Globus pallidus (tissue), 1 donor: ENCODE measurements around the gene SLC5A2.

Experiments
- DNase-seq: peaks from one replicate; pipeline ENCODE4 v3.0.0-alpha.2; 2015; ENCODE audit warnings: low spot score

The SLC5A2 gene

DNA sequence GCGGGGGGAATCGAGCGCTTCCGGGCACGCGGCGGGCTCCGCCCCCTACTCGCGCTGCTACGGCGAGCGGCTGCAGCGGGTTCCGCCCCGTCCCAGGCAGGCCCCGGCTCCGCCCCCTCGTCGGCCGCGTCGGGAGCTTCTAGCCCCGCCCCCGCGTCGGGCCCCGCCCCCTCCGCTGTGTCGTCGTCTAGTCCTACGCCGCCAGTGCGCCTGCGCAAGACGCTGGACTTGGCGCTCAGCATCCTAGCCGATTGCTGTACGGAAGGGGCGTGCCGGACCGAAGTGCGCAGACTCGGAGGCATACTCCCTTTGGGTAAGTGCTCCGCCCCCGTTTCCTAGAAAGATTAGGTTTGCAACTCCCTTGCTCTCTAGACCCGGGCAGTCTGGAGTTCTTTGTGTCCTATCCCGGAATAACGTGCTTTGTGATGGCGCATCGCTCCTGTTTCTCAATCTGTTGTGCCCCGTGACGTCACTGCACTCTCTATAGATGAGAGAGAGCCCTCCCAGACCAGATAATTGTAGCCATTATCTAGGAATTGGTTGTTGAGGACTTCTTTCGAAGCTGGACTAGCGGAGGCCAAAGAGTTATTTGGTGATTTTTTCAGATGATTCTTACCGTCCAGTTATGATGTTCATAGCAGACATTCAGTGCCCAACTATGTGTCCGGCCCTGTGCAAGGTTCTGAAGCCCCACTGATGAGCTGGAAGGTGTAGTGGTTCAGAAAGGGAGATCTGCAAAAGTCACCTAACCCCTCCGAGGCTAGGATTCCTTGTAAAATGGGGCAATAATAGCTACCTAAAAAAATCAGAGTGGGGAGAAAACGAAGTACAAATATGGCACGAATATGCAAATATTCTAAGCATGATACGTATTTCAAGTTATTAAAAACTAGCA, 23.0 kb upstream of the SLC5A2 start:
- peak; percentile 100 for DNase-seq

DNA sequence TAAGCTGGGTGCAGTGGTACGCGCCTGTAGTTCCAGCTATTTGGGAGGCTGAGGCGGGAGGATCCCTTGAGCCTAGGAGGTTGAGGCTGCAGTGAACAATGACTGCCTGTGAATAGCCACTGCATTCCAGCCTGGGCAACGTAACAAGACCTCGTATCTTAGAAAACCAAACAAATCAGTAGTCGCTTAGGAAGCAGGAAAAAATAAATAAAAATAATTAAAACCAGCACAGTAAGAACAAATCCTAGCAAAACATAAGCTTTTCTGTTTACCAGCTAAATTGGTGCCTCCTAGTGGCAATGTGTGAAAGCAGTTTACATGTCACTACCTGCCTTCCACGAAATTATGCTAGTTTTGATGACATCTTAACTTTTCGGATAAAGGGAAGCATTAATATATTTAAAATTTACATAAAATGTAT, 22.3 kb upstream of the SLC5A2 start:
- DNase-seq = peak; percentile 30

DNA sequence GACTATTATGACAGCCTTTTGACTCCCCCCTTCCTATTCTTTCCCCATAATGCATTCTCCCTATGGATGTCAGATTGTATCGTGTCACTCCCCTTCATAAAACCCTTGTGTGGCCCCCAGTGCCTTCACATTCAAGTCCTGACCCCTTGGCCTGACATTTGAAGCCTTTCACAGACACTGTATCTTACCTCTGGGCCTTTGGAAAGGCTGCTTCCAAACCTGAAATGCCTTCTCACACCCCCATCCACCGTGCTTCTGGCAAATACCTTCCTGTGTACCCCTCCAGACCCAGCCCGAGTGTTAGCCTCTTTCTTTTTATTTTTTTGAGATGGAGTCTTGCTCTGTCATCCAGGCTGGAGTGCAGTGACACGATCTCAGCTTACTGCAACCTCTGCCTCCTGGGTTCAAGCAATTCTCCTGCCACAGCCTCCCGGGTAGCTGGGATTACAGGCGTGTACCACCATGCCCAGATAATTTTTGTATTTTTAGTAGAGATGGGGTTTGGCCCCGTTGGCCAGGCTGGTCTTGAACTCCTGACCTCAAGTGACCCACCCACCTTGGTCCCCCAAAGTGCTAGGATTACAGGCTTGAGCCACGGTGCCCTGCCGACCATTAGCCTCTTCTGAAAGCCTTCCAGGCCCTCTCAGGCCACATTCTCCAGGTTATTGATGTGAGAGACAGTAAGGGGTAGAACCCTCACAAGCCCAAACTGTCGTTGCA, 21.6 kb upstream of the SLC5A2 start:
- no peak for DNase-seq

DNA sequence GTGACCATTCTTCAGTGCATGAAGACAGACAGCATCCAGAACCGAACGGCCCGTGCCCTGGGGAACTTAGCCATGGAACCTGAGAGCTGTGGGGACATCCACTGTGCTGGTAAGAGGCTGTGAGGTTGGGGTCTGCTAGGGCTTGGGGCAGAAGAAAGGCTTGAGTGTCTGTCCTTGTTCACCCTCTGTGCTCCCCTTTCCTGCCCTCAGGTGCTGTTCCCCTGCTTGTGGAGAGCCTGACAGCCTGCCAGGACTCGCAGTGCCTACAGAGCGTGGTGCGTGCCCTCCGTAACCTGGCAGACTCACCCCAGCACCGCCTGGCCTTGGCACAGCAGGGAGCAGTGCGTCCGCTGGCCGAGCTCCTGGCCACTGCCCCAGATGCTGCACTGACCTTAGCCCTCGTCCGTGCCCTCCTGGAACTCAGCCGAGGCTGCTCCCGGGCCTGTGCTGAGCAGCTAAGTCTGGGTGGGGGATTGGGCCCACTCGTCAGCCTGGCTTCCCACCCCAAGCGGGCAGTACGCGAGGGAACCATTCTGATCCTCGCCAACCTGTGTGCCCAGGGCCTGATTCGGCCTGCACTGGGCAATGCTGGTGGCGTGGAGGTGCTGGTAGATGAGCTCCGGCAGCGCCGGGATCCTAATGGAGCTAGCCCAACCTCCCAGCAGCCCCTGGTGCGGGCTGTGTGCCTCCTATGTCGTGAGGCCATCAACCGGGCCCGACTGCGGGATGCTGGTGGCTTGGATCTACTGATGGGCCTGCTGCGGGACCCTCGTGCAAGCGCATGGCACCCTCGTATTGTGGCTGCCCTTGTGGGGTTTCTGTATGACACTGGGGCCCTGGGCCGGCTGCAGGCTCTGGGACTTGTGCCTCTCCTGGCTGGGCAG, 20.8 kb upstream of the SLC5A2 start:
- DNase-seq = no peak

DNA sequence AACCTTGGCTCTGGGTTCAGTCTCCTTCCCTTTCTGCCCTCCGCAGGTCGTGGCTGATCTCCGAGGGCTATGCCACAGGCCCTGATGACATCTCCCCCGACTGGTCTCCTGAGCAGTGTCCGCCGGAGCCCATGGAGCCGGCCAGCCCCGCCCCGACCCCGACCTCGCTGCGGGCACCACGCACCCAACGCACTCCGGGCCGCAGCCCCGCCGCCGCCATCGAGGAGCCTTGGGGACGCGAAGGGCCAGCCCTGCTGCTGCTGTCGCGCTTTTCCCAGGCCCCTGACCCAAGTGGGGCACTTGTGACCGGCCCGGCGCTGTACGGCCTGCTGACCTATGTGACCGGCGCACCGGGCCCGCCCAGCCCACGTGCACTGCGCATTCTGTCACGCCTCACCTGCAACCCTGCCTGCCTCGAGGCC, 18.6 kb upstream of the SLC5A2 start:
- no peak for DNase-seq

DNA sequence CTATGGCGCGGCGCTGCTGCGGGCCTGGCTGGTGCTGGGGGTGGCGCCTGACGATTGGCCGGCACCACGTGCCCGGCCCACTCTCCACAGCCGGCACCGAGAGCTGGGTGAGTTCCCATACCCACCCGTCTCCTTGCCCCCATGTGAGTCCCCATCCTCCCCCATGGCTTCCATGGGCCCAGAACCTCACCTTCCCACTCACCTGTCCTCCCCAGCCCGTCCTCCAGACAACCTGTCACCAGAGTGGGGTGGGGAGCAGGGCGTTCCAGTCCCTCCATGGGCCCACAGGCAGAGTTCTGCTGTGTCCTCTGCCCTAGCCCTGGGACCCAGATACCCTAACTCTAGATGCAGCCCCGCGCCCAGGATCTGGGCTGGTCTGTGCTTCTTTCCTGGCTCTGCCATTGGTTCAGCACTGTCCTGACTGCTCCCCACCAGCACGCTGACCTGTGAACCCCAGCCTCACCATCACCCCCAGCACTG, 18.1 kb upstream of the SLC5A2 start:
- DNase-seq = no peak

DNA sequence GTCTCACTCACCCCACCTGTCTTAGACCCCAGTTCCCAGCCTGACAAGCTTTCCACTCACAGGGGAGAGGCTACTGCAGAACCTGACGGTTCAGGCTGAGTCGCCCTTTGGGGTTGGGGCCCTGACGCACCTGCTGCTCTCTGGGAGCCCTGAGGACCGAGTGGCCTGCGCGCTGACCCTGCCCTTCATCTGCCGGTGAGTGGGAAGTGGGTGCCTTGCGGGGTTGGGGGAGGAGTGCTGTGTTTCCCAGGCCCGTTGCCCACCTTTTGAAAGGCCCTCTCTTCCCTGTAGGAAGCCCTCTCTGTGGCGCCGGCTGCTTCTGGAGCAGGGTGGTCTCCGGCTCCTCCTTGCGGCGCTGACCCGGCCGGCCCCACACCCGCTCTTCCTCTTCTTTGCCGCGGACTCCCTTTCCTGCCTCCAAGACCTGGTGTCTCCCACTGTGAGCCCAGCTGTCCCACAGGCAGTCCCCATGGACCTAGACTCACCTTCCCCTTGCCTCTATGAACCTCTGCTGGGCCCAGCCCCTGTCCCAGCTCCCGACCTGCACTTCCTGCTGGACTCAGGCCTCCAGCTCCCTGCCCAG, 17.0 kb upstream of the SLC5A2 start:
- no peak for DNase-seq

DNA sequence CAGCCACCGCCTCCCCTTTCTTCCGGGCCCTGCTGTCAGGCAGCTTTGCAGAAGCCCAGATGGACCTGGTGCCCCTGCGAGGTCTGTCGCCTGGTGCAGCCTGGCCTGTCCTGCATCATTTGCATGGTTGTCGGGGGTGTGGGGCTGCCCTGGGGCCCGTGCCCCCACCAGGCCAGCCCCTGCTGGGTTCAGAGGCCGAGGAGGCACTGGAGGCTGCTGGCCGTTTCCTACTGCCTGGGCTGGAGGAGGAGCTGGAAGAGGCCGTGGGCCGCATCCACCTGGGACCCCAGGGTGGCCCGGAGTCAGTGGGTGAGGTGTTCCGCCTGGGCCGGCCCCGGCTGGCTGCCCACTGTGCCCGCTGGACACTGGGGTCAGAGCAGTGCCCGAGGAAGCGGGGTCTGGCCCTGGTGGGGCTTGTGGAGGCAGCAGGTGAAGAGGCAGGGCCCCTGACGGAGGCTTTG, 16.5 kb upstream of the SLC5A2 start:
- no peak for DNase-seq

DNA sequence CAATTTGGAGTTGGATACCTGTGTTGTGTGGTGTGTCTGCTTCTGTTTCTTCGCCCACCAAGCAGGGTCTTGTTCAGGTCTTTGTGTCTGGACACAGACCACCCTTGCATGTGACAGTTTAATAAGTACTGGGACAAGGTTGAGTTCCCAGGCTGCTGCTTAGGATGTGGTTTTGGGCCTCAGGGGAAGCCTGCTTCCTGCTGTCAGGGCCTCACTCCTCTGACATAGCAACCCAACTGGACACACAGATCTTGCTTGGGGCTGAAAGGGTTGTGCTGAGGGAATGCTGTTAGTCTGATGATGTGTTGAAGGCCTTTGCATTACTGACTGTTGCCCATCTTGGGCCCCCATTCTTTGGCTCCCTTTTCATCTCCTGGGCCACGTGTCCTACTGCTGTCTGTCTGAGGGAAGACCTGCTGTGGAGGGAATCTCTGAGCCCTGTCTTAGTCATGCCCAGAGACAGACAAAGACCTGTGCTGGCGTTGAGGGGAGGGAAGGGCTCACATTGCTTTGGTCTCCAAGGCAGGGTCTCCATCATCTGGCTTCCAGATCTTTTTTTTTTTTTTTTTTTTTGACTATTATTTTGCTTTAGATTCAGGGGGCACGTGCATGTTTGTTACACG, 15.7 kb upstream of the SLC5A2 start:
- DNase-seq = no peak

DNA sequence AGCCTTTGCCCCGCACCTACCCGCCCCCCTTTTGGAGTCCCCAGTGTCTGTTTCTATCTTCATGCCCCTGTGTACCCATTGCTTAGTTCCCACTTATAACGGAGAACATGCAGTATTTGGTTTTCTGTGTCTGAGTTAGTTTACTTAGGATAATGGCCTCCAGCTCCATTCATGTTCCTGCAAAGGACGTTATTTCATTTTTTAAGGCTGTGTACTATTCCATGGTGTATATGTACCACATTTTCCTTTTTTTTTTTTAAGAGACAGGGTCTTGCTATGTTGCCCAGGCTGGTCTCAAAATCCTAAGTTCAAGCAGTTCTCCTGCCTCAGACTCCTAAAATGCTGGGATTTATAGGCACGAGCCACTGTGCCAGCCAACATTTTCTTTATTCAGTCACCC, 15.1 kb upstream of the SLC5A2 start:
- no peak for DNase-seq

DNA sequence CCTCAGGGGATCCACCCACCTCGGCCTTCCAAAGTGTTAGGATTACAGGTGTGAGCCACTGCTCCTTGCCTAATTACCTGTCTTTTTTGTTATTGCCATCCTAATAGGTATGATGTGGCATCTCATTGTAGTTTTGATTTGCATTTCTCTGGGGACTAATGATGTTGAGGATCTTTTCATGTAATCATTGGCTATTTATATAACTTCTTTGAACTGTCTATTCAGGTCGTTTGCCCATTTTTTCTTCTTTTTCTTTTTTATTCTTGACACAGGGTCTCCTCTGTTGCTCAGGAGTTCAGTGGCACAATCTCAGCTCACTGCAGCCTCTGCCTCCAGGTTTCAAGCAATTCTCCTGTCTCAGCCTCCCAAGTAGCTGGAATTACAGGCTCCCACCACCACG, 12.3 kb upstream of the SLC5A2 start:
- DNase-seq = no peak

DNA sequence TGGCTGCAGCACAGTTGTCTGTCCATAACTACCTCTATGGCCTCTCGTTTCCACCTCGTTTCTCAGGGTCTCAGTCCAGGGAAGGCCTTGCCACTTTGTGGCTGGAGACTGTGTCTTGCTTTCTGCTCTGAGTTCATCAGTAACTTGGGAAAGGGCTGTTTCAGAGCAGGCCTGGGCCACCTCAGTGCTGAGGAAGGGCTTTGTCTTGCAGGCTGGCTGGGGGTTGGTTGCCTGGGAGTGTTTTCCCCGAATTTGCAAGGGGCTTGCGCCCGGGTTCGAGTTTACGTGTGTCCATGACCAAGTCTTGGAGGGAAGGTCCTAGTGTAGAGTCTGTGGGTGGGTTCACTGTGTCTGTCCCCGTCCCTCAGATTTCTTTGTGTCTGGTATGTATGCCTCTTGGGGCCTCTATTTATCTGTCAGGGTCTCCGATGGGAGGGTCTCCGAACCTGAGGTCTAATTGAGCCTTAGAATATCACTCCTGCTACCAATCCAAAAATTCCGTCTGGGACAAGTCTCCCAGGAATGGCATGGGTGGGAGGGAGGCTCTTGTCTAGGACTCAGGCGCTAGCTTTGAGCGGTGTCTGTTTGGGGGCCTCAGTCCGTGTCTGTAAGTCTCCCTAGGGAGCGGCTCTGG, 11.6 kb upstream of the SLC5A2 start:
- DNase-seq = no peak

DNA sequence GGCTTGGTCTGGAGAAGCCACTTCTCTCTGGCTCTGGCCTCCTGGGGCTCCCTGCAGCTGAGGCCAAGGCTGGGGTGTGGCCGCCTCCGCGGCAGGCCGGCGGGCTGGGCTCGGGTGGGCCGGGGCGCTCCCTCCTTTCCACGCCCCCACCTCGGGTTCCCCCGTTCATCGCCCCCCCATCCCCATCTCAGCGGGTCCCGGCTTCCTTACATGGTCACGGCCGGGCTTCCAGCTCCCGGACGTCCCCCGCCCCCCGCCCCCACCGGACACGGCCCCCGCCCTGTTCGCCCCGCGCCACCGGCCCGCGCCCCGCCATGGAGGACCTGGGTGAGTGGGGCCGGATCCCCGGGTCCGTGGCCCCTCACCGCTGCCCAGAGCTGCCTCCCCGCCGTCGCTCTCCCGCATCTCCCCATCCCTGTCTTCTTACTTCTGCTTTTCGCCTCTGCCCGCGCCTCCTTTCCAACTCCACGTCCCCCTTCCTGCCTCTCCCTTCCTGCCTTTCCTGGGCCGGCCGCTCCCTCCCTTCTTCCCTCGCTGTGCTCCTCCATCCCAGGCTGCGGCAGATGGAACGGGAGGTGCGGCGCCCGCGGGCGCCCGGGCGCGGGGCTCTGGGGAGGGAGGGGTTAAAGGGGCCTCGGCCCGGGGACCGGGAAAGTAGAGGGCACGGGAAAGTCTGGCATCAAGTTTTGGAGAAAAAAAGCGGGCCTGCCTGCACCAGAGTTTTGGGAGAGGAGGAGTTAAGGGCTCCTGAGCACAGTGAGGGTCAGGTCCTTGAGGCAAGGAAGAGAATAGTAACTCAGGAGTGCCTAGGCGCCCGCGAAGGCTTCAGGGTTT, 10.8 kb upstream of the SLC5A2 start, which contains the start of gene TGFB1I1:
Gene TGFB1I1, plus strand, starts transcription at position 278 of the 834 bp plus-strand sequence. Its CDS starts 37 bp downstream, at position 315.
- DNase-seq = no peak

DNA sequence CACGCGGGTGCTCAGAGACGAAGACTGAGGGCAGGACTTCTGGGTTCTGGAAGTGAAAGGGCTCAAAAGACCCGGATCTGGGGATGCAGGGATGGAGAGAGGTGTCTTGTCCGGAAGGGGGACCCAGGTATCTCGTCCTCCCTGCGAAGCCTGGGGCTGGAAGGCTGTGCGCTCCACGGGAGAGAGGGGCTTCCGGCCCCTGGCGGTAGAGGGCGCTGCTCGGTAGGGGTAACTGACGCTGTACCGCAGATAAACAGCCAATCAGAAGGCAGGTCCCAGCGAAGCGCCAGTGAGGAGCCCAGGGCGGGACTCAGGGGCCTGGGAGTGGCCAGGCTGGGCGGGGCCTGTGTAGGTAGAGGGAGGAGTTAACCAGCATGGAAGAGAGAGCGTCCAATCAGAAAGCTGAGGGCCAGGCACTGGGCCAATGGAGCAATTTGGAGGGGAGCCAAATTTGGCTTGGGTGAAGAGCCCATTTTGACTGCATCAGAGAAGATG, 10.2 kb upstream of the SLC5A2 start:
- no peak for DNase-seq

DNA sequence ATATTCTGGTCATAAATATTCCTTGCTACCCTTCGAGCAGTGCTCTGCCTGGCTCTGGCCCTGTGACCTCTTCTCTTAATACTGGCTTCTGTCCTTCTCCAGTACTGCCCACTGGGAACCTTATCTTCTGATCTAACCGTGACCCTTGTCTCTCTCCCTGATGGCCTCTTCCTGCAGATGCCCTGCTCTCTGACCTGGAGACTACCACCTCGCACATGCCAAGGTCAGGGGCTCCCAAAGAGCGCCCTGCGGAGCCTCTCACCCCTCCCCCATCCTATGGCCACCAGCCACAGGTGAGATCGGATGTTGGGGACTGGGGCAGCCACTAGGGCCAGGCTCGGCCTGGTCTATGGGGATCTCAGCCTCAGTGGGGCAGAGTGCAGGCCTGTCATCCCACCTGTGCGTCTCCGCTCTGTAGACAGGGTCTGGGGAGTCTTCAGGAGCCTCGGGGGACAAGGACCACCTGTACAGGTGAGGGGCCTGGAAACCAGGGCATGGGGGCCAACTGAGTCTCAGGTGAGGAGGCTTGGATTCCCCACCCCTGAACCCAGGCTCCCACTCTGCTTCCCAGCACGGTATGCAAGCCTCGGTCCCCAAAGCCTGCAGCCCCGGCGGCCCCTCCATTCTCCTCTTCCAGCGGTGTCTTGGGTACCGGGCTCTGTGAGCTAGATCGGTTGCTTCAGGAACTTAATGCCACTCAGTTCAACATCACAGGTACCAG, 9.5 kb upstream of the SLC5A2 start:
- DNase-seq = no peak

DNA sequence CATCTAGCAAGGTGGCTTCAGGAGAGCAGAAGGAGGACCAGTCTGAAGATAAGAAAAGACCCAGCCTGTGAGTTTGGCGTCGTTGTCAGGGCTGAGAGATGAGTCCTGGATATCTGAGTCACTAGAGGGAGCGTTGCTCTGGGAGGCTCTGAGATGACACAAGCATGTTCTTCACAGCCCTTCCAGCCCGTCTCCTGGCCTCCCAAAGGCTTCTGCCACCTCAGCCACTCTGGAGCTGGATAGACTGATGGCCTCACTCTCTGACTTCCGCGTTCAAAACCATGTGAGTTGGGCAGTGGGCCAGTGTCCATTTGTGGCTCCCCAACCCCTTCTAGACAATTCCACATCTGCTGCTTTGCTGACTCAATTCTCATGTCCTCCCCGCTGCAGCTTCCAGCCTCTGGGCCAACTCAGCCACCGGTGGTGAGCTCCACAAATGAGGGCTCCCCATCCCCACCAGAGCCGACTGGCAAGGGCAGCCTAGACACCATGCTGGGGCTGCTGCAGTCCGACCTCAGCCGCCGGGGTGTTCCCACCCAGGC, 8.7 kb upstream of the SLC5A2 start:
- DNase-seq = no peak

DNA sequence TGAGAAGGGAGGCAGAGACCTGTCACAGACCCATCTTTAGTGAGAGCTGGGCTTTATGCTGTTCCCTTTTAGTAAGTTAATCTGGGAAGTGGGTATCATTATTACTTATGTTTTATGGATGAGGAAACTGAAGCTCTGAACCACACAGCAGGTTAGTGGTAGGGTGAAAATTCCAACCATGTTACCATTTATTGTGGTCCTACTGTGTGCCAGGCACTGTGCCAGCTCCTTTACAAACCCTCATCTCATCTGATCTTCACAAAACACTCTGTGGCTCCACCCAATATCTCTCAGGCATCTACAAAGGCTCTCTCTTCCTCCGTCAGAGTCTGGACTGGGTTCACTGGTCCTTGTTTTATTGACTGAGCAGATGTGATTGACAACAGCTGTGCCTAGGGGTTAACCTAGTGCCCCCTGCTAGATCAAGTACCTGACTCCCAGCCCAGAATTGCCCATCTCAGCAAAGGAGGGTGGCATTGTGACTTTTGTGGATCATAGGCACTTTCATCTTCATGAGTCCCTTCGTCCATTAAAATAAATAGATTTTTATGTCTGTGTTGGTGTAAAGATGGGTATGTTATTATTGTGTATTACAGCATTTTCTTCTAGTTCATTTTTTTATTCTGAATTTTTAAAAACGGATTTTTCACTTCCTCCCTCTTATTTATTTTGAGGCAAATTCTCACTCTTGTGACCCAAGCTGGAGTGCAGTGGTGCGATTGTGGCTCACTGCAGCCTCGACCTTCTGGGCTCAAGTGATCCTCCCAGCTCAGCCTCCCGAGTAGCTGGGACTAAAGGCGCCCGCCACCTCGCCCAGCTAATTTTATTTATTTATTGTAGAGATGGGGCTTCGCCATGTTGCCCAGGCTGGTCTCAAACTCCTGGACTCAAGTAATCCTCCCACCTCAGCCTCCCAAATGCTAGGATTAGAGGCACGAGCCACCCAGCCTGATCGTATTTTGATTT, 7.9 kb upstream of the SLC5A2 start:
- no peak for DNase-seq
